Natural killer cell (primary cell): ENCODE data around the gene FRYL. TPM values are rescaled to one million over a fixed set of nuclear protein-coding genes. Genes with fewer than 3 reads are reported as not detected.

Experiments
- ATAC-seq, 3 donors: fragments of 150-1000 bp in 2 of 3; fragments of 200-7000 bp in 1 of 3; cut with Tn5 transposase; 1 replicate in 1 of 3; 2 replicates in 2 of 3; pipeline ENCODE4 v1.10.0; 2021; ENCODE audit warnings: mild to moderate bottlenecking in 2 of 3, moderate library complexity in 2 of 3
- DNase-seq, 2 donors: peaks; one replicate each; pipeline versions ENCODE4 v3.0.0 to v3.0.0-alpha.2; 2013 to 2021; ENCODE audit warnings: mixed read lengths in 1 of 2
- H3K27ac ChIP-seq: one replicate; pipeline ENCODE4 v1.5.1; 2013; ENCODE audit warnings: mild to moderate bottlenecking, low read length
- H3K27me3 ChIP-seq: one replicate; pipeline ENCODE4 v1.6.1; 2013; ENCODE audit warnings: low read length; ENCODE audit not compliant: control insufficient read depth, insufficient read depth
- H3K36me3 ChIP-seq: one replicate; pipeline ENCODE4 v1.6.1; 2013; ENCODE audit warnings: low read length; ENCODE audit not compliant: control insufficient read depth, insufficient read depth
- H3K4me1 ChIP-seq: one replicate; pipeline ENCODE4 v1.6.1; 2013; ENCODE audit warnings: low read length; ENCODE audit not compliant: control insufficient read depth, insufficient read depth
- H3K4me3 ChIP-seq: one replicate; pipeline ENCODE4 v1.5.1; 2013; ENCODE audit warnings: low read length
- H3K9me3 ChIP-seq: one replicate; pipeline ENCODE4 v1.6.1; 2013; ENCODE audit warnings: low read length; ENCODE audit not compliant: control insufficient read depth, insufficient read depth
- H3K27ac Mint-ChIP-seq, 2 donors: one replicate each; pipeline ENCODE4 v1.8.0; 2022; ENCODE audit warnings: mild to moderate bottlenecking in 2 of 2, mixed read lengths in 2 of 2, moderate library complexity in 1 of 2
- H3K27me3 Mint-ChIP-seq, 2 donors: one replicate each; pipeline ENCODE4 v1.8.0; 2022; ENCODE audit warnings: low read depth in 2 of 2, mixed read lengths in 2 of 2
- H3K36me3 Mint-ChIP-seq: one replicate; pipeline ENCODE4 v1.8.0; 2022; ENCODE audit warnings: mixed read lengths
- H3K4me1 Mint-ChIP-seq, 2 donors: one replicate each; pipeline ENCODE4 v1.8.0; 2022; ENCODE audit warnings: mixed read lengths in 2 of 2
- H3K4me3 Mint-ChIP-seq: one replicate; pipeline ENCODE4 v1.8.0; 2022; ENCODE audit warnings: mild to moderate bottlenecking, moderate library complexity, mixed read lengths
- H3K9me3 Mint-ChIP-seq, 2 donors: one replicate each; pipeline ENCODE4 v1.8.0; 2022; ENCODE audit warnings: mixed read lengths in 2 of 2
- WGBS: methylation state at CpG from one replicate; pipeline ENCODE4 v1.1.7; 2013; ENCODE audit warnings: missing lambda C conversion rate; ENCODE audit not compliant: insufficient coverage; 5-methylcytosine and 5-hydroxymethylcytosine counted together
- intact Hi-C: fragments of 100-400 bp; cut with micrococcal nuclease; formaldehyde crosslinking; loops from one replicate; pipeline ENCODE4 v1.14.2; 2022
- total RNA-seq, 4 donors: library from RNA; stranded (reverse); fragments of 120-200 nt in 1 of 4; gene quantifications; one replicate each; pipeline versions ENCODE4 v1.2.3 to v1.2.4, GENCODE V29; 2013 to 2022
- TF ChIP-seq, protein P1 (sequence below): fragments of 200-600 bp; IDR thresholded peaks from one replicate; pipeline ENCODE4 v1.8.0; 2022; ENCODE audit warnings: antibody characterized with exemption

Gene FRYL
- total RNA-seq, 3 donors from 2014 or later (not counting 1 experiment from before 2014, with no cell fraction given), result 143 to 181 (median 146) TPM

DNA sequence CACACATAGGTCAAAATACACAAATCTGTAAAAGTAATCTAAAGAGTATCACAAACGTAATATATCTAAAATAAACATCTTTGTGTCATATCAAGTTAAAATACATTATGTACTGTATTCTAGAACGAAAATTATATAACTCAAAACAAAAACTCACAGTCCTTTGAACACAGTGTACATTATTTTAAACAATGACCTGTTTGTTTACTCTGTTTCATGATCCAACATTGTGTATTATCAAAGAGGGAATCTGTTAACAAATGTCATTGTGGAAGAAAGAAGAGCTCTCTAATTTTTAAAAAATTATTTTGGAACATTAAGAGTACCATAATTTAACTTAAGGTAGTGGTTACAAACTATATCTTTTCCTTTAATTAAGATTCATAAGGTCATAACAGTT lies 144.1 kb downstream of the FRYL start:
- Mint-ChIP-seq H3K27ac (no peak overlapping the region), H3K36me3 (no peaks in the 10 kb centered on the region), H3K9me3 (no peaks in the 10 kb centered on the region), H3K4me3 (no peak overlapping the region), H3K27me3 (no peaks in the 10 kb centered on the region), H3K4me1 (peaks cover 27% of the 10 kb centered on the region in 2 donors)
- intact Hi-C loops, result no loop called here
- no peak for DNase-seq
- no CpG with 5 or more reads among the region's 2 CpGs for WGBS
- Histone ChIP-seq H3K27me3 (no peaks in the 10 kb centered on the region), H3K4me3 (no peak overlapping the region), H3K27ac (no peak overlapping the region), H3K4me1 (peaks cover 2% of the 10 kb centered on the region), H3K9me3 (no peaks in the 10 kb centered on the region), H3K36me3 (no peaks in the 10 kb centered on the region)
- TF ChIP-seq, protein P1, sequence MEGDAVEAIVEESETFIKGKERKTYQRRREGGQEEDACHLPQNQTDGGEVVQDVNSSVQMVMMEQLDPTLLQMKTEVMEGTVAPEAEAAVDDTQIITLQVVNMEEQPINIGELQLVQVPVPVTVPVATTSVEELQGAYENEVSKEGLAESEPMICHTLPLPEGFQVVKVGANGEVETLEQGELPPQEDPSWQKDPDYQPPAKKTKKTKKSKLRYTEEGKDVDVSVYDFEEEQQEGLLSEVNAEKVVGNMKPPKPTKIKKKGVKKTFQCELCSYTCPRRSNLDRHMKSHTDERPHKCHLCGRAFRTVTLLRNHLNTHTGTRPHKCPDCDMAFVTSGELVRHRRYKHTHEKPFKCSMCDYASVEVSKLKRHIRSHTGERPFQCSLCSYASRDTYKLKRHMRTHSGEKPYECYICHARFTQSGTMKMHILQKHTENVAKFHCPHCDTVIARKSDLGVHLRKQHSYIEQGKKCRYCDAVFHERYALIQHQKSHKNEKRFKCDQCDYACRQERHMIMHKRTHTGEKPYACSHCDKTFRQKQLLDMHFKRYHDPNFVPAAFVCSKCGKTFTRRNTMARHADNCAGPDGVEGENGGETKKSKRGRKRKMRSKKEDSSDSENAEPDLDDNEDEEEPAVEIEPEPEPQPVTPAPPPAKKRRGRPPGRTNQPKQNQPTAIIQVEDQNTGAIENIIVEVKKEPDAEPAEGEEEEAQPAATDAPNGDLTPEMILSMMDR, result no peak
- no peak for ATAC-seq

DNA sequence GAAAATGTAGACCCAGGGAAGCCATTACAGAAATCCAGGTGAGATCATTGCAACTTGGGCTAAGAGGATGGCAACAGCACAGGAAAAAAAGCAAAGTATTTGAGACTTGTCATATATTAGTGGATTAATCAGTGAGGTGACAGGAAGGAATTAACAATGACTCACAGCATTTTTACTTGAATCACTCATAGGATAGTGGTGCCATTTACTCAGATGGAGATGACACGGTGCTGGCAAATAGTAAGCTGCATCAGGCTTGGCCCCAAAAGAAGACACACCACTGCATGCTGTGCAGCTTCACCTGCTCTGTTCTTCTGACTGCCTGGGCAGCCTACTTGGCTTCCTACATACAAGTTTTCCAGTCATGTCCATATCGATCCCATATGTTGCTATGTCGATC lies 144.8 kb downstream of the FRYL start:
- no peak overlapping the region for H3K4me3 ChIP-seq
- H3K4me3 Mint-ChIP-seq, result no peak overlapping the region
- no peaks in the 10 kb centered on the region for H3K27me3 Mint-ChIP-seq
- TF ChIP-seq, protein P1, result no peak
- intact Hi-C loops, result no loop called here
- no peak overlapping the region for H3K27ac Mint-ChIP-seq
- H3K36me3 Mint-ChIP-seq, result no peaks in the 10 kb centered on the region
- H3K27me3 ChIP-seq, result no peaks in the 10 kb centered on the region
- peaks cover 2% of the 10 kb centered on the region for H3K4me1 ChIP-seq
- H3K36me3 ChIP-seq, result no peaks in the 10 kb centered on the region
- no peak overlapping the region for H3K27ac ChIP-seq
- DNase-seq (no peak), ATAC-seq (peak in 2 of 3 donors; percentile 17 to 54)
- WGBS, result 91% methylated on average over 3 of the region's 3 CpGs
- peaks cover 20 to 21% of the 10 kb centered on the region in 2 donors for H3K4me1 Mint-ChIP-seq
- H3K9me3 ChIP-seq, result no peaks in the 10 kb centered on the region
- H3K9me3 Mint-ChIP-seq, result no peaks in the 10 kb centered on the region

DNA sequence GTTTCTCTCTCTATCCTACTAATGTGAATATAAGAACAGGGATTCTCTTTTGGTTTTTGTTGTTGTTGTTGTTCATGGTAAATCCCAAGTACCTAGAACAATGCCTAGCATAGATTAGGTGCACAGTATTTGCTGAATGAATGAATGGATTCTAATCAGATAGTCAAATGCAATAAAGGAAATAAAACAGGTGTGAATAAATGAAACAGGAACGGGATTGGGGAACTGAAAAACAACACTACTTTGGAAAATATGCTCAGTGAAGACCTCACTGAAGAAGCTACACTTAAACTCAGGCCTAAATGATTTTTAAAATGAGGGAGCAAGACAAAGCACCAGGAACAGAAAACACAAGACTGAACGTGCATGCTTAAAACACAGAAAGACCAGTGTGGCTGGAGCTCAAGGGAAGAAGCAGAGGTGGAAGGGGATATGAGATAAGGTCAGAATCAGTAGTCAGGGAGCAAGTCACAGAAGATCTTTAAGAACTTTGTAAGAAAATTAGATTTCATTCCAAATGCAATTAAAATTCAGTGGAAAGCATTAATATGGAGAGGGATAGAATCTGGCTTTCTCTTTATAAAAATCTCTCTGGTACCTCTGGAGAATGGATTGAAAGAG lies 145.3 kb downstream of the FRYL start:
- H3K36me3 ChIP-seq, result no peaks in the 10 kb centered on the region
- Mint-ChIP-seq H3K27me3 (no peaks in the 10 kb centered on the region), H3K4me1 (peaks cover 15% of the 10 kb centered on the region in 2 donors), H3K27ac (no peak overlapping the region), H3K9me3 (no peaks in the 10 kb centered on the region), H3K4me3 (no peak overlapping the region), H3K36me3 (no peaks in the 10 kb centered on the region)
- H3K4me1 ChIP-seq, result peaks cover 2% of the 10 kb centered on the region
- no peaks in the 10 kb centered on the region for H3K27me3 ChIP-seq
- TF ChIP-seq, protein P1, result no peak
- H3K9me3 ChIP-seq, result no peaks in the 10 kb centered on the region
- intact Hi-C loops, result no loop called here
- ATAC-seq, result no peak
- 80% methylated on average over 2 of the region's 2 CpGs for whole genome bisulfite sequencing
- no peak for DNase-seq
- H3K27ac ChIP-seq, result no peak overlapping the region
- H3K4me3 ChIP-seq, result no peak overlapping the region

DNA sequence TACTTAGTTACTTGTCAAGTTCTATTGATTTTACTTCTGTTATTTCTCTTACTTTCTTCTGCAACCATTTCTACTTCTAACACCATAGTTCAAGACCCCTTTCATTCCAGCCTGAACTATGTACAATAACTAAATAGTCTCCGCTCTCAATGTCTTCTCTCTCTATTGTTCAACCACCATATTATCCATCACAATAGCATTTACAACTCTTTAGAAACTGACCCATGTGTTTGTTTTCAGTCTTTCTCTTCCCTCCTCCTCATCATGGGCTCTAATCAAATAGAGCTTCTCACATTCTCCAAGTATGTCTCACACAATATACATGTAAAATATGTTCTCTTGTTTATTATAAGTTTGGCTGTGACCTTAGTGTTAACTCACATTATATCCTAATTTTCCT lies 146.4 kb downstream of the FRYL start:
- H3K4me3 ChIP-seq, result no peak overlapping the region
- ATAC-seq (no peak), DNase-seq (no peak)
- peaks cover 2% of the 10 kb centered on the region for H3K4me1 ChIP-seq
- no peak overlapping the region for H3K27ac ChIP-seq
- Mint-ChIP-seq H3K27ac (no peak overlapping the region), H3K36me3 (no peaks in the 10 kb centered on the region), H3K4me1 (peaks cover 12 to 15% of the 10 kb centered on the region in 2 donors), H3K4me3 (no peak overlapping the region), H3K9me3 (no peaks in the 10 kb centered on the region), H3K27me3 (no peaks in the 10 kb centered on the region)
- H3K36me3 ChIP-seq, result no peaks in the 10 kb centered on the region
- intact Hi-C loops, result no loop called here
- TF ChIP-seq, protein P1, result no peak
- H3K27me3 ChIP-seq, result no peaks in the 10 kb centered on the region
- WGBS, result 100% methylated on average over 1 of the region's 1 CpG
- H3K9me3 ChIP-seq, result no peaks in the 10 kb centered on the region
